Nephron progenitor cell (in vitro differentiated cells): ENCODE data around the gene NEXN.

Experiments
- DNase-seq: peaks from one replicate; pipeline ENCODE4 v3.0.0; 2021
- H3K27ac Mint-ChIP-seq: 2 replicates; pipeline ENCODE4 v1.8.0; 2021; ENCODE audit warnings: mild to moderate bottlenecking, moderate library complexity, mixed read lengths
- H3K27me3 Mint-ChIP-seq: 2 replicates; pipeline ENCODE4 v1.8.0; 2021; ENCODE audit warnings: mild to moderate bottlenecking, low read depth, mixed read lengths; ENCODE audit not compliant: poor library complexity
- H3K36me3 Mint-ChIP-seq: 2 replicates; pipeline ENCODE4 v1.8.0; 2021; ENCODE audit warnings: low read depth, mixed read lengths
- H3K4me1 Mint-ChIP-seq: 2 replicates; pipeline ENCODE4 v1.8.0; 2021; ENCODE audit warnings: mixed read lengths
- H3K4me3 Mint-ChIP-seq: 2 replicates; pipeline ENCODE4 v1.8.0; 2021; ENCODE audit warnings: mild to moderate bottlenecking, moderate library complexity, mixed read lengths
- H3K9me3 Mint-ChIP-seq: 2 replicates; pipeline ENCODE4 v1.8.0; 2021; ENCODE audit warnings: mild to moderate bottlenecking, moderate library complexity, mixed read lengths
- CTCF ChIP-seq: fragments of 200-600 bp; sonication (generic); IDR thresholded peaks from 2 replicates; pipeline ENCODE4 v1.5.0; 2021; ENCODE audit warnings: antibody characterized with exemption

The NEXN gene

DNA sequence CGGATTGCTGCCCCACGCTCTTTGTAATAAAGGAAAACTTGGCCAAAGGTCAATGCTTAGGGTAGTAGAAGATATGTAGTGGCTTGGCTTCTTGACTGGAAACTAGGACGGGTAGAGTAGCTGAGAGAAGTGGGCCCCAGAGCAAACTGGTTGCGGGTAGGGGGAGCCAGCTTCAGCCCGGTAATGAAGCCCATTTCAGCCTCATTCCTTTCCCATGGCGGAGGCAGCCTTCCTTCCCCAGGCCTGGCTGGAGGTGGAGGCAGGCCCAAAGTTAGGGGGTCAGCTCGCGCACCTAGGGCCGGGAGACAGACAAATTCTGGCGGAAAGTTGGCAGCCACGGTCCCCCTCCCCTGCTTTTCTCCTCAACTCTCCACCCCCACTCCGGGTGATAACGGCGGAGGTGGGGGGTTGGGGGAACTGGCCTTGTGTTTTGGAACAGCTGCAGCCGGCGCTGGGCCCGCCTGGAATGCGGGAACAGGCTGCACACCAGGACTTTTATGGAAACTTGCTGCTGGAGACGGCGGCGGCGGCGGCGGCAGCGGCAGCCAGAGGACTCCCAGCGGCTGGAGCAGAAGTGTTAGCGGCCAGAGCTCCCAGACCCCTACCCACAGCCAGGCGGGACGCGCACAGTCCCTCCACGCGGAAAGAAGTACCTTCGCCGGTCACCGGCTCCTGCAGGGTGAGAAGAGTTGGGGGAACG lies at the start of gene NEXN:
NEXN (plus strand) TSS at position 544 of the 700 bp plus-strand sequence. CDS start 27,483 bp downstream, outside the sequence.
- H3K27ac Mint-ChIP-seq, result peak within 1 kb of the TSS; percentile 93
- H3K9me3 Mint-ChIP-seq, result no peaks in the 10 kb centered on the region
- TF ChIP-seq CTCF, result no peak
- H3K27me3 Mint-ChIP-seq, result no peaks in the 10 kb centered on the region
- peak; percentile 80 for DNase-seq
- H3K4me1 Mint-ChIP-seq, result peaks cover 43% of the 10 kb centered on the region
- peaks cover 7% of the 10 kb centered on the region for H3K36me3 Mint-ChIP-seq
- H3K4me3 Mint-ChIP-seq, result peak within 1 kb of the TSS; percentile 97

DNA sequence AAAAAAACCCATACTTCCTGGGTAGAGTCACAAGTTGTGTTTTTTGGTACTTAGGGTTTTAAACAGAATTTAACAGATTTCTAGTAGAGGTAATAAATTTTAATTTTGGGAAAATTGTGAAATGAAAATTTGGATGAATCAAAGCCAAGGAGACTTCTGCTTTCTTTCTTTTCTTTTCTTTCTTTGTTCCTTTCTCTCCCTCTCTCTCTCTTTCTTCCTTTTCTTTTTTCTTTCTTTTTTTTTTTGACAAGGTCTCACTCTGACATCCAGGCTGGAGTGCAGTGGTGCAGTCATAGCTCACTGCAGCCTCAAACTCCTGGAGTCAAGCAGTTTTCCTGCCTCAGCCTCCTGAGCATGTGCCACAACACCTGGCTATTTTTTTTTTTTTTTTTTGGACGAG lies 46.9 kb upstream of the NEXN start:
- Mint-ChIP-seq H3K4me3 (no peak overlapping the region), H3K9me3 (no peaks in the 10 kb centered on the region), H3K36me3 (peaks cover 14% of the 10 kb centered on the region), H3K27ac (no peak overlapping the region), H3K4me1 (no peaks in the 10 kb centered on the region), H3K27me3 (peaks cover 2% of the 10 kb centered on the region)
- no peak for TF ChIP-seq CTCF
- no peak for DNase-seq

DNA sequence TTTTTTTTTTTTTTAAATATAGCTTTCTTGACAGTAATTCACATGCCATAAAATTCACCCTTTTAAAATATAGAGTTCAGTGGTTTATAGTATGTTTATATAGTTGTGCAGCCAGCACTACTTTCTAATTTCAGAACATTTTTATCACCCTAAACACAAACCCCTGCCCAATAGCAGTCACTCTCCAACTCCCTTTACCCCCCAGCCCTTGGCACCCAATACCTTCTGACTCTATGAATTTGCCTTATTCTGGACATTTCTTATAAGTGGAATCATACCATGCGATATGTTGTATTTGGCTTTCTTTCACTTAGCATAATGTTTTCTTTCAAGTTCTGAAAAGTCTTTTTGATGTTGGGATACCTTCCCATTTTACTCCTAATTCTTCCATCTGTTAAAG lies 42.5 kb upstream of the NEXN start:
- no peak for TF ChIP-seq CTCF
- DNase-seq, result no peak
- H3K4me1 Mint-ChIP-seq, result no peaks in the 10 kb centered on the region
- no peaks in the 10 kb centered on the region for H3K9me3 Mint-ChIP-seq
- H3K27ac Mint-ChIP-seq, result no peak overlapping the region
- H3K36me3 Mint-ChIP-seq, result peaks cover 17% of the 10 kb centered on the region
- H3K4me3 Mint-ChIP-seq, result no peak overlapping the region
- H3K27me3 Mint-ChIP-seq, result peaks cover 2% of the 10 kb centered on the region

DNA sequence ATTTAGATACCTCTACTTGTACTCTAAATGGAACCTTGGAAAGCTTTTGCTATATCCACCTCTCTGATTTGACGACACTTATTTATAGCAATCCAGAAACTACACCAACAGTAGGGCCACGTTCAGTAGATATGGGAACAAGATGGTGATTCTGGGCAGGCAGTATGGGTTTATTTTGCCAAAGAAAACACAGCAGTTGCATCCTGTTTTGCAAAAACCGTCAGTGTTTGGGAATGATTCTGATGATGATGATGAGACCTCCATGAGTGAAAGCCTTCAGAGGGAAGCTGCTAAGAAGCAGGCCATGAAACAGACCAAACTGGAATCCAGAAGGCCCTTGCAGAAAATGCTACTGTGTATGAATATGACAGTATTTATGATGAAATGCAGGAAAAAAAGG lies 41.5 kb upstream of the NEXN start:
- Mint-ChIP-seq H3K36me3 (peaks cover 17% of the 10 kb centered on the region), H3K27me3 (peaks cover 2% of the 10 kb centered on the region), H3K4me1 (no peaks in the 10 kb centered on the region), H3K9me3 (no peaks in the 10 kb centered on the region), H3K27ac (no peak overlapping the region), H3K4me3 (no peak overlapping the region)
- no peak for TF ChIP-seq CTCF
- DNase-seq, result no peak

GRCh38 chr1:77847621-77848080 lies 40.8 kb upstream of the NEXN start:
- no peaks in the 10 kb centered on the region for H3K9me3 Mint-ChIP-seq
- peaks cover 17% of the 10 kb centered on the region for H3K36me3 Mint-ChIP-seq
- DNase-seq, result no peak
- H3K27me3 Mint-ChIP-seq, result peaks cover 2% of the 10 kb centered on the region
- H3K4me3 Mint-ChIP-seq, result no peak overlapping the region
- no peak for TF ChIP-seq CTCF
- H3K27ac Mint-ChIP-seq, result no peak overlapping the region
- H3K4me1 Mint-ChIP-seq, result no peaks in the 10 kb centered on the region

GRCh38 chr1:77850082-77850481 lies 38.3 kb upstream of the NEXN start:
- no peak for DNase-seq
- TF ChIP-seq CTCF, result no peak
- Mint-ChIP-seq H3K27ac (no peak overlapping the region), H3K4me3 (no peak overlapping the region), H3K4me1 (no peaks in the 10 kb centered on the region), H3K9me3 (peaks cover 13% of the 10 kb centered on the region), H3K36me3 (peaks cover 34% of the 10 kb centered on the region), H3K27me3 (peaks cover 2% of the 10 kb centered on the region)
